Measurements from ENCODE around the gene TRAF7. TPM values are rescaled to one million over a fixed set of nuclear protein-coding genes. Genes with fewer than 3 reads are reported as not detected.
A peak's percentile ranks its signal among the peaks of the same experiment; 100 is the strongest.
"Not testable (repeated sequence)": the region's sequence is repeated elsewhere in the genome, so short reads cannot be mapped to it uniquely, and the experiment has no call there.

The TRAF7 gene
- polyA plus RNA-seq (ENCODE audit: insufficient read length in 4 of 4), result 10 to 100 TPM; 42.9 to 63.3 (median 55.5) TPM

DNA sequence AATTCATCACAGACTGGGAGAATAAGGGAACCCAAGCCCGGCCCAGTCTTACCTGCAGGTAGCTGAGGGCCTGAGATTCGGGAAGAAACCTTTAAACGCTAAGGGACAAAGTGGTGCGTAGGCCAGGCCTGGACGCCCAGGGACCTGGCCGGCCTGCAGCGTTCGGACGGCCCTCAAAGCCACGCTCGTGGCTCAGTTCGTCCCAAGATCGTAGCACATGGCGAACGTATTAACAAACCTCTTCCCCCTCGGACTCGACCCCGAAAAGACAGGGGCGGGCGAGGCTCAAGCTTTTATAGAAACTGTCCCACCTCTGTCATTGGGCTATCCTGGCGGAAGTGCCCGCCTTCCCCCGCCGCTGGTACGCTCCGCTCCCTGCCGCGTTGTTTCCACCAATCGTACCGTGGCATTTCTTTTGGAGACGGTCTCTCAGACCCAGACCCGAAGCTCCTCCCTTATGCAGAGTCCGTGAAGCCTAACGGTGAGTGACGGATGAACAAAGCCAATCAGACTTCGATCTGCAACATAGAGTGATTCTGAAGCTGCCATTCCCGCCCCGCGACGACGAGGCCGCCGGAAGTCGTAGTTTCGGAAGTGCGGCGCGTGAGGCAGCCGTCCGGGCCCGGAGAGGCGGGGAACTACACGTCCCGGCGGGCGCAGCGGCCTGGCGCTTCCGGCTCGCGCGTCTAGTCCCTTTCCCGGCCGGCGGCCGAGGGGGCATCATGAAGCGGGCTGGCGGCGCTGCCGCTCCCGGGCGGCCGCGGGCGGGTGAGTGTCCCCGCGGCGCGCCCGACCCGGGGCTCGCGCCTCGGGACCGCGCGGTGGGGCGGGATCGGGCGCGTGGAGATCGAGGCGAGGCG, at the start of gene TRAF7:
TSS of gene TRAF7 (plus strand) at position 692 of the 860 bp plus-strand sequence. CDS start 8,139 bp downstream, outside the sequence.
- DNase-seq (ENCODE audit: low read depth in 4 of 4, low spot score in 2 of 4), result peak; percentile 98 to 100 (median 100)

DNA sequence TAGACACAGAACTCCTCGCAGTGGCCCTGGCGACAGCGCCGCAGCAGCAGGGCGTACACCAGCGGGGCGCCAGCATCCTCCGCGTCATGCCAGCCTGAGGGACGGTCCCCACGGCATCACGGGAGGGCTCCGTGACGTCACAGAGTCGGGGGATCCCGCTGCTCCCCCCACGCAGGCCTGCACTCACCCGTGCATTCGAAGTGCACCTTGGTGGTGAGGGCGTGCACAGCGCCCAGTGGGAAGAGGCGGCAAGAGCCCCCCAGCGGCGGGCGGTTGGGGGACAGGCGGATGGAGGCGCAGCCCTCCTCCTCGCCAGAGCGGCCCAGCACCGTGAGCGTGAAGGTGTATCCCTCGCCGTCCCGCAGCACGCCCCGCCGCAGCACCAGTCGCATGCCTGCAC, 49.4 kb upstream of the TRAF7 start:
- DNase-seq (ENCODE audit: low read depth in 4 of 4, low spot score in 2 of 4), result not testable (repeated sequence)

DNA sequence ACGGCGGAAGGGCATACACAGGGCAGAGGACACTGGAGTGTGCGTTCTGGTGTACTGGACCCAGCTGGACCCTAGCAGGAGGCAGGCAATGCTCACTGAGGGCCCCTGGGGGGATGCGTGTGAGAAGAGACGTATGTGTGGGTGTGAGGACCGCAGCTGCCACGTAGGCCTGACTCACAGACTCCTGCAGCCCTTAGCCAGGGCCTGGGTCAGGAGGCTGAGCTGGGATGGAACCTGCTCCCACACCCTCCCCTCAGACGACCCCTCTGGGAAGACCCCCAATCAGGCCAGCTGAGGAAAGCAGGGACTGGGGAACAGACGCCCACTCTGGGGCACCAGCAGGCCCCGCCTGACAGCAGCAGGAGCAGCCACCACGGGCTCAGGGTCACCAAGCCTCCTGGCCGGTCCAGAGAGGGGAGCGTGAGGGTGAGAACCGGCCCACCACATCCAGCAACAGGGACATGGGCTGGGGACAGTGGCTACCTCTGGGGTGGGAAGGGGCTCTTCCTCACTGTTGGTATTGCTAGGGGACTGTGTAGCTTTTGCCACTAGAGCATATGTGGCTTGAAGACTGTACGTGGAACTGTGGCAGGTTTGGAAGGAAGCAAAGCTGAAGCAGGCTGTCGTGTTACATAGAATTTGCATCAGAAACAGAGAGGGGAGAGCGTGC, 48.3 kb upstream of the TRAF7 start:
- not testable (repeated sequence) for DNase-seq (ENCODE audit: low read depth in 4 of 4, low spot score in 2 of 4)

DNA sequence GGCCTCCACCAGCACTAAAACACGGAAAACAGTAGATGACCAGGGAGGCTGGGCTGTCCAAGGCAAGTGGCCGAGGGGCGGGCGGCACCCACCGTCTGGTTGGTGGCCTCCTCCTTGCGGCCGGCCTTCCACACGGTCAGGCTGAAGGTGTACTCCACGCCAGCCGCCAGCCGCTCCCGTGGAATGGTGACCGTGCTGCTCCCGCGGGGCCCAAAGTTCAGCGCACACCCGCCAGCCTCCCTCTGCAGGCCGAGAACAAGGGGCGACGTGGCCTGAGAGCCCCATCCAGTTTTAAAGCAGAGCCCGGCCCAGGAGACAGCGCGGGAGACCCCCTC, 47.8 kb upstream of the TRAF7 start:
- not testable (repeated sequence) for DNase-seq (ENCODE audit: low read depth in 4 of 4, low spot score in 2 of 4)

DNA sequence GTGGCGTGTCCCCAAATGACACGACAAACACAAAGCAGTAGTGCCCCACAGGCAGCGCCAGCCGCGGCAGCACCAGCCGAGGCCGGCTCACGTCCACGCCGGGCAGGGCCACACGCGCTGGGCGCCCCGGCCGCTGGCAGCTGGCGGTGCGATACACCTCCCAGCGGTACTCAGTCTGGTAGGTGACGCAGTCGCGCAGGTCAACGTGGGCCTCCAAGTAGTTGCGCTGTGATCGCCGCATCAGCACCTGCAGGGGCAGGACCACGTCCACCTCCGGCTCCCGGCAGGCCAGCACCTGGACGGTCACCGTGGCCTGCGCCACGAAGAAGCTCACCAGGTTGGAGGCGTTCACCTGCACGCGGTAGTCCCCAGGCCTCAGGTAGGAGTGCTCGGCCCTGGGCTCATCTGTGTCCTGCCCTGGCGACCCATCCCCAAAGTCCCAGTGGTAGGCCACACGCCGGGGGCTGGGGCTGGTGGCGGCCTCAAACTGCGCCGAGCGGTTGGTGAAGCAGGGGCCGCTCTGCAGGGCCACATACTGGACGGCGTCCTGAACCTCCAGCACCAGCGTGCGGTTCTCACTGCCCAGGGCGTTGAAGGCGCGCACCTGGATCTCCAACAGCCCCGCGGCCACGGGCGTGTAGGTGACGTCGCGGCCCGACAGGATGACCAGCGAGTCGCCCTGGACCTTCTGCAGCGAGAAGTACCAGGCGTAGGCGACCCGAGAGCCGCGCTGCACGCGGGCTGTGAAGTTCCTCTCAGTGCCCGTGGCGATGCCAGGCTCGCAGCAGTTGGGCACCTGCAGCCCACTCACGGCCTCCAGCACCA, 46.9 kb upstream of the TRAF7 start:
- not testable (repeated sequence) for DNase-seq (ENCODE audit: low read depth in 4 of 4, low spot score in 2 of 4)

DNA sequence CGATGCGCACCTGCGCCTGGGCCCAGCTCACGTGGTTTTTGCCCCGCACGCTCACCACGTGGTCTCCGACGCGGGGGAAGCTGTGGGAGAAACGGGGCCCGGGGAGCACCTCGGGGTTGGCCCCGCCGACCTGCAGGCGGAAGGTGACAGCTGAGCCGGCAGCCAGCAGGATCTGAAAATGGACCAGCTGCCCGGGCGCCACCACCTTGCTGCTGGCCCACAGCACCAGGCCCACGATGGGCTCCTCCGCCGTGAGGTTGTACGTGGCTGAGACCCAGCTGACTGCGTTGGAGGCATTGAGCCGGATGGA, 46.4 kb upstream of the TRAF7 start:
- not testable (repeated sequence) for DNase-seq (ENCODE audit: low read depth in 4 of 4, low spot score in 2 of 4)

DNA sequence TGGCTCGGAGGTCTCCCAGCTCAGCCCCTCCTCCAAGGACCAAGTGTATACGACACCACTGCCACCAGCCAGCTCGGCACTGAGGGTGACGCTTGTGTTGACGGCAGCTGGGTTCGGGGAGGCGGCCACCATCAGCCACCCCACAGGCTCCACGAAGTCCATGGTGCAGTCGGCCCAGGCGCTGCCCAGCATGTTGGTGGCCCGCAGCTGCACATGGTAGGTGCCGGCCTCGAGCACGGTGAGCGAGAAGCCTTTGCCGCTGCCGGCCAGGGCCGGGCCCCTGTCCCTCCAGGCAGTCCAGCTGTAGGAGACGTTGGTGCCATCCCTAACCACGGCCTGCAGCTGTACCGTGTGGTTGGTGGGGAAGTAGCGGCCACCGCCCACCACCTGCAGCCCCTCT, 45.7 kb upstream of the TRAF7 start:
- not testable (repeated sequence) for DNase-seq (ENCODE audit: low read depth in 4 of 4, low spot score in 2 of 4)

DNA sequence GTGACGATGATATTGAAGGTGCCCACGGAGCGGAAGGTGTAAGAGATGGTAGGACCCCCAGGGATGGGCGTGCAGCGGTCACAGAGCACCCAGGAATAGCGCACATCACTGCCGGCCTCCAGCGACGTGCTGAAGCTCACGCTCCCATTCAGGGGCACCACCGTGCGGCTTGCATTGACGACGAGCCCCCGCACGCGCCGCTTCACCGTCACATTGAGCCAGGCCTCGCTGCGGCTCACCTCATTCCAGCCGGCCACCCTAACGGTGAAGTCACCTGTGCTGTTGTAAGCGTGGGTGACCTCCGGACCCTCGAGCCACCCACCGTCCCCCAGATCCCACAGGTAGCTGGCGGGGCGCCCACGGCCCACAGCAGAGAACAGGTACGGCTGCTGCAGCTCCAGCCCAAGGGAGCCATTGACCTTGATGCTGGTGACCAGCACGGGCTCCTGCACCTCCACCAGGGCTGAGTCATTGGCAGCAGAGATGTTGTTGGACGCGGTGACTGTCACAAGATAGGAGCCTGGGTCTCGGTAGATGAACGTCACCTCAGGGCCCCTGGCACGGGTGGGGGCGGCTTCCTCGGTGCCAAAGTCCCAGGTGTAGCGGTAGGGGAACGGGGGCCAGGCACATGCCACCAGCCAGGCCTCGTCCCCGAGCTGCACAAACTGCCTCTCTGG, 45.1 kb upstream of the TRAF7 start:
- not testable (repeated sequence) for DNase-seq (ENCODE audit: low read depth in 4 of 4, low spot score in 2 of 4)

DNA sequence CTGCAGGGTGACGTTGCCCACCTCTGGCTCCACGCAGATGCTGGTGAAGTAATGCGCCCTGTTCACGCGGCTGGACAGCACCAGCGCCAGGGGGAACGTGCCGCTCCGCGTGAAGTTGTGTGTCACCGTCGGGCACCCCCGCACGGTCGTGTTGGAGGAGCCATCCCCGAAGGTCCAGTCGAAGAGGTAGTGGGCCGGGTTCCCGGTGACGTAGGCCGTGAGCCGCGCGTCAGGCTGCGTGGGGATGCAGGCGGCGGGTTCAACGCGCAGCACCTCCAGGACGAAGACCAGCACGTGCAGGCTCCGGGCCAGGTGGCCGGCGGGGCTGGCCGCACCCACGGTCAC, 44.6 kb upstream of the TRAF7 start:
- not testable (repeated sequence) for DNase-seq (ENCODE audit: low read depth in 4 of 4, low spot score in 2 of 4)

DNA sequence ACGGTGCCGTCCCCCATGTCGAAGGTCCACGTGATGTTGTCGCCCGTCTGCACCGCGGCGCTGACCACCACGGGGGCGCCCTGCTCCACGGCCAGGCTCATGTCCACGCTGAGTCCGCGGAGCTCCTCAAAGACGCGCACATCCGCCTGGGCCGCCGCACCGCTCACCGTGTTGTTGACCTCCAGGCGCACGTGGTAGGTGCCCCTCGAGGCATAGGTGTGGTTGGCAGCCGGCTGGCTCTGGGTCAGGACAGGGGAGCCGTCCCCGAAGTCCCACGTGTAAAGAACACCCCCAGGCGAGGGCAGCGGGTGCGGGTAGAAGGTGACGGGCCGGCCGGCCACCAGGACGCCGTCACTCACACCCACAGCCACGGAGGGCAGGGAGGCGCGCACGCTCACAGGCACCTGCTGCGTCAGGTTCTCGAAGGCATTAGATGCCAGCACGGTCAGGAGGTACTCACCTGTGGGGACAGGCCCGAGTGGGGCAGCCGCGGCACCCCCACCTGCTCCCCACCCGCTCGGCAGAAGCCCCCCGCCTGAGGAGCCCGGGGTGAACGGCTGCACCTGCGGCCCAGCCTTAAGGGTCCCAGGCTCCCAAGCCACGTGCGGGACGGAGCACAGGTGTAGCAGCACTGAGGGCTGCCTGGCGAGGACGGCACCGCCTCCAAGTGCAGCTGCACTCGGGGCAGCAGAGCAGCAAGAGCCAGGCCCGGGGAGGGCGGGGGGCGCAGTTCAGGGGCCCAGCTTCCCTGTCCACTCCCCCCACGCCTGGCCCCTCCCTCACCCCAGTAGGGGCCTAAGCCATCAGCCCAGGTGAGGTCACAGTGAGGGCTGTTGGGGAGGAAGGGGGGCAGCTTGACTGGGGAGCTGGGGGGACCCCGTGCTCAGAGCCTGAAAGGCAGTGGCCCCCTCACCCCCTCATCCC, 43.9 kb upstream of the TRAF7 start:
- DNase-seq (ENCODE audit: low read depth in 4 of 4, low spot score in 2 of 4), result not testable (repeated sequence)

DNA sequence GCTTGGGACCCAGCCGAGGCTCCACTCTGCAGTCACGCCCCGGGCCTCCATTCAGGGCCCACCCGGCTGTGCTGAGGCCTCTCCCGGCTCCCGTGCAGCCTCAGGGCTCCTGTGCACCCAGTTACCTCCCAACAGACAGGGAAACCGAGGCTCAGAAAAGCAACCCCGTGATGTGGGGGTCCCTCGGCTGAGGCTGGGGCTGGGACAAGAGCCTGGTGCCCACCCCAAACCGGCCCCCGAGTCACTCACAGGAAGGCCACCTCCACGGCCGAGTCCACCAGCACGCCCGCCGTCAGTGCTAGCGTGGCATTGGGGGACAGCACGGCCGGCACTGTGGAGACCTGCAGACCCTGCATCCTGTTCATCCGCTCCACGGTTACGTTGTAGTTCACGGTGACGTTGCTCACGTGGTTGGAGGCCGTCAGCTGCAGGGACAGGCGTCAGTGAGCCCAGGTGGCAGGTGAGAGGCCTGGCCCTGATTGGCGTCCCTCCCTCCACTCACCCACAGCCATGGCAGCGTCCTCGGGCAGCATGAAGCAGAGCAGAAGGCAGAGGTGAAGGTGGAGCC, 43.0 kb upstream of the TRAF7 start:
- DNase-seq (ENCODE audit: low read depth in 4 of 4, low spot score in 2 of 4), result not testable (repeated sequence)

DNA sequence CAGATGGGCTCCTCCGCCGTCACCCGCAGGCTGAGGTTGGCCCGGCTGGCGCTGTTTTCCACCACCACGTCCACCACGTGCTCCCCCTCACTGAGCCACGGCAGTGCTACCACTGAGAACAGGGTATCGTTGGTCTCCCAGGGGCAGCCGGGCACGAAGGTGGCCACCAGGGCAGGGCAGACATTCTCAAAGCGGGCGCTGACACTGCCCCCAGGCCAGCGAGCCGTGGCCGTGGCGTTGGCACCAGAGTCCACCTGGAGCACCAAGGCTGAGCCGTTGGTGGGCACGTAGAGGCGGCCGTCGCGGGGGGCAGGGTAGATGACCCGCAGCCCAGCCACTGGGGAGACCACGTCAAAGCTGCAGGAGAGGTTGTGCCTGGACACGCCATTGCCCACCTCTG, 41.4 kb upstream of the TRAF7 start:
- not testable (repeated sequence) for DNase-seq (ENCODE audit: low read depth in 4 of 4, low spot score in 2 of 4)

DNA sequence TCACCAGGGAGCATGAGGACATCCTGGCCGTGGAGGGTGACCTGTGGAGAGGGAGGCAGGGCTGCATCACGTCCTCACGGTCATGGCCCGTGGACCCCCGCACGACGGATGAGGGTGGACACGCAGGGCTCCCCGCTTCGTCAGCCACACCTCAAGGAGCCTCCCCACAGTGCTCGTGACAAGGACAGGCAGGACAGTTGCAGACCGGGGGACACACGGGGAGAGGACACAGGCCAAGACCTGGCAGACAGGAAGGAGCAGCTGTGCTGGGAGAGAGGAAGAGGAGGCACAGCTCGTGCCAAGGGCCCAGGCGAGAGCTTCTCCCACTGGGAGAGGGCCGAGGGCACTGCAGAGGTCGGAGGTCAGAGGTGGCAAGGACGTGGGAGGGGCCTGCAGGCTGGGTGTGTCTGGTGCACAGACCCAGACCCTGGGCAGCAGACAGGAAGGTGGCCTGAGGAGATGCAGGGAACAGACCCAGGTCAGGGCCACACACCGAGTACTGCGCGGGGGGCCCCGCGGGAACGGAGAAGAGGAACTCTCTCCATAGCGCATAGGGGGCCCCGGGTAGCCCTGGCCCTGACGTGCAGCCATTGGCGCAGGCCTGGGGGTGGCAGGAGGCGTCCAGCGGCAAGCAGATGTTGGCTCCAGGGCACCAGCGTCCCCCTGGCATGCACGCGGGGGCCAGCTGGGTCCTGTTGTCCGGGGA, 40.5 kb upstream of the TRAF7 start:
- not testable (repeated sequence) for DNase-seq (ENCODE audit: low read depth in 4 of 4, low spot score in 2 of 4)

DNA sequence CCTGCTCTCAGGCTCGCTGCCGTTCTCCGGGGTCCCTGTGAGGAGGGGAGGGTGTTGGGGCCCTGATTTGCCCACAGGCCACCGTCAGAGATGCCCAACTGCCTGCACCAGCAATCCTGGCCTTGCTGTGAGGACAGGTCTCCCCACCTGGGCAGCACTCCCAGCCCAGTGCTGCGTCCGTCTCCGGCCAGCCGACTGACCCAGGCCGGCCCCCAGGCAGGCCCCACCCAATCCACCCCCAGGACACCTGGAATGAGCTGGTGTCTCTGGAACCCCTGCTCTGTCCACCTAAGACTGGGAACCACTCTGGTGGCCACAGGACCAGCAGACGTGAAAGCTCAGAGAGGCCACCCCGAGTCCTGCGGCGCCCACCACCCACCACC, 40.0 kb upstream of the TRAF7 start:
- no peak for DNase-seq (ENCODE audit: low read depth in 4 of 4, low spot score in 2 of 4)

DNA sequence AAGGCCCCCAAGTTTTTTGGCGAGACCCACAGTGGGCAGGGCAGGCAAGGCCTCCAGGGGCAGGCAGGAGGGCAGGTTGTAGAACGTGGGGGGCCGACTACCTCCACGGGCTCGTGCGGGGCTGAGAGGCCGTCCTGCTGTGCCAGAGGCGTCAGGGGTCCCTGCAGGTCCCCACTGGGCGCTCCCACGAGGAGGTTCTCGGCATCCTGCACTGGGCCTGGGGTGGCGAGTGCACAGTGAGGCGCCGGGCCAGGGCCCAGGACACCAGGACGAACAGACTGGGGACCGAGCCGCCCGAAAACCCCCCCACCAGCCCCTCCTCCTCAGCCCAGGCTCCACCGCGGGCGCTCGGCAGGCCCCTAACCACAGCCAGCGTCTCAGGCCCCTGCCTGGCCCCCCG, 39.2 kb upstream of the TRAF7 start:
- not testable (repeated sequence) for DNase-seq (ENCODE audit: low read depth in 4 of 4, low spot score in 2 of 4)

DNA sequence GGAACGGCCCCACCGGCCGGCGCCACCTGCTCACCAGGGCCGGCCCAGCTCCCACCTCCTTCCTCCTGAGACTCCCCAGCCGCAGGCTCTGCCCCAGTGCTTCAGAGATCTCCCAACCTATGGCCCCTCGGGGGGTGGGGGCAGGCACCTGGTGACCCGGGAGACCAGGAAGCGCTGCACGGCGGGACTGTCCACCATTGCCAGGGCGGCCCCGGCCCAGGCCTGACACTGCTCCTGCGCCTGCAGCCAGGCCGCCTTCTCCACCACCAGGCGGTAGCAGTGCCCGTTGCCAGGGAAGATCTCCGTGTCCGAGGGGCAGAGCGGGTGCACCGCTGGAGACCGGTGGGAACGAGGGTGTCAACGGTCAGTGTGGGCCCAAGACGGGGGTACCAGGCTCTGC, 38.2 kb upstream of the TRAF7 start:
- not testable (repeated sequence) for DNase-seq (ENCODE audit: low read depth in 4 of 4, low spot score in 2 of 4)

DNA sequence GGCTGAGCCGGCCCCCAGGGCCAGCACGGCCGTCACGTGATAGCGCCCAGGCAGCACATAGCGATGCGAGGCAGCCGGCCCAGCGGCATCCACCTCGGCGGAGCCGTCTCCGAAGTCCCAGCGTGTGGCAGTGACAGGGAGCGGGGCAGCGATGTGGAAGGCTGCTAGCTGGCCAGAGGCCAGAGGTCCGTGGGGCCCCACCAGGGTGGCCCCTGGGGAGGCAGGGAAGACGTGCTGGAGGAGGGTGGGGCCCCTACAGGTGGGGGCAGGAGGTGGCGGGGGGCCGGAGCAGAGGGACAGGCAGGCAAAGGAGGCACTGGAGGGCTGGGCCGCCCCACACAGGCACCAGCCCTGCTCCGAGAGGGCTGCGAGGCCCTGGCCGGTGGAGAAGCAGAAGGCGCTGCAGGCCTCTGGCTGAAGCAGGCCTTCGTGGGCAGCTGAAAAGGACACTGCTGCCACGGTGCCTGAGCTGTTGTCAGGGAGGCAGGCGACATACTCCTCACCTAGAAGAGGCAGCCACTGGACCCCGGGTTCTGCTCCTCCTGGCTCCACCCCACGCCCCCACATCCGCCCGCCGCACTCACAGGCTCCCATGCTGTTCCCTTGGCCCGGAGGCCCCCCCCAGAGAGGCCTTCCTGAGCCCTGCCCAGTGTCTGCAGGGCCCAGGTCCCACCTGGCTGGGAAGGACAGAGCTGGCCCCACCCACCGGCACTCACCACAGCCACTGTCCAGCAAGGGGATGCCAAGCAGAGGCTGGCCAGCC, 37.4 kb upstream of the TRAF7 start:
- not testable (repeated sequence) for DNase-seq (ENCODE audit: low read depth in 4 of 4, low spot score in 2 of 4)

DNA sequence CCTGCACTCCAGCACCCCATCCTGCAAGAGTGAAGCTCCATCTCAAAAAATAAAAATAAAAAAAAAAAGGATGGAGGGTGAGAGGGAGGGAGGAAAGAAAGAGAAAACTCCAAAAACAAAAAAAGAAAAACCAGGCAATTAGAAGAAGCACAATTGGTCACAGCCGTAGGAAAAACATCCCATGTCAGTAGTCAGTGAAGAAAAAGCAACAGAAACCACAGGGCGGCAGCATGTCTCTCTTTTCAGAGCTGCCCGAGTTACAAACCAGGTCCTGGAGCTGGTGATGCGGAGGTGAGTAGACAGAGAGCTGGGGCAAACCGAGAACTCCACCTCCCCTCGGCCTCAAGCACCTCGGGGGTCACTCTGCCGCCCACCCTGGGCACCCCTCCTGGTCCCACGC, 34.3 kb upstream of the TRAF7 start:
- not testable (repeated sequence) for DNase-seq (ENCODE audit: low read depth in 4 of 4, low spot score in 2 of 4)

Measured in left renal cortex interstitium (tissue), 4 donors.